GM21576 (cell line): Measurements from ENCODE around the gene LIPH.
A peak's percentile ranks its signal among the peaks of the same experiment; 100 is the strongest.
"Not testable (repeated sequence)": the region's sequence is repeated elsewhere in the genome, so short reads cannot be mapped to it uniquely, and the experiment has no call there.

Experiments
- ATAC-seq: cut with Tn5 transposase; IDR thresholded peaks from one replicate; pipeline ENCODE4 v1.9.1; 2021; ENCODE audit warnings: mild to moderate bottlenecking, moderate library complexity; ENCODE audit not compliant: unreplicated experiment

LIPH gene

DNA sequence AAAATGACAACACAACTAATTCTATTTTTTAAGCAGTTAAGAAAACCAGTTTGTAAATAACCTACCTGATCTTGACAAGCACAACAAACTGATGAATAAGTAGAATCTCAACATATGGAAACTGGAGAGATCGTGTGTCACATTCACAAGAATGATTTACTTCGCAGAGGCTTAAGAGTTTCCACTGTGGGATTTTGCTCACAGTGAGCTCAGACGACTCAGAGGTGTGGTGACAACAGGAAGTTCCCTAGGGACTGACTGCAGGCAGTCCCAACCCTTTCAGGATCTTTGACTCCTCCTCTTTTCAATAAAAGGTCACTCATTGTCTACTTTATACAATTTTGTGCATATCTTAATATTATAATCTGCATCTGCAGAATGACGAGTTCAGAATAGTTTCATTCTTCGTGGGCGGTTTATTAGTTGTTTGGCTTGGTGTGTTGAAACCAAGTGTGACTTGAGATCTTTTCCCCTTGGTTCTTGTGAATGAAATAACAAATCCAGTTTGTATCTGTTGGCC is at the start of gene LIPH:
LIPH (minus strand) TSS at position 231 of the 520 bp plus-strand sequence; CDS start at position 114, 117 bp downstream.
- peak; percentile 56 for ATAC-seq

DNA sequence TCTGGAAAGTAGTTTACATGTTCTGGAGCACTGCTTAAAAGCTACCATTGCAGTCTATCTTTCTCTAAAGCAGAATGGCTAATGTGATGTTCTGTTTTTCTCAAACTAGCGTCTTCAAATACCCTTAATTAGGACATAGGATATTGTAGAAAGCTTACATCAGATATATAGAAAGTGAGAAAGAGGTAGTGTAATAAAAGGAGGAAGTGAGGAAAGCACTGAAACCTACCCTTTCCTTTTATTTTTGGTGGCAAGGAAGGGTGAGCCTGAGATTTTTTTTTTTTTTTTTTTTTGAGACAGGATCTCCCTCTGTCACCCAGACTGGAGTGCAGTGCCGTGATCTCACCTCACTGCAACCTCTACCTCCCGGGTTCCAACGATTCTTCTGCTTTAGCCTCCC is 43.1 kb upstream of the LIPH start:
- ATAC-seq: peak; percentile 73

DNA sequence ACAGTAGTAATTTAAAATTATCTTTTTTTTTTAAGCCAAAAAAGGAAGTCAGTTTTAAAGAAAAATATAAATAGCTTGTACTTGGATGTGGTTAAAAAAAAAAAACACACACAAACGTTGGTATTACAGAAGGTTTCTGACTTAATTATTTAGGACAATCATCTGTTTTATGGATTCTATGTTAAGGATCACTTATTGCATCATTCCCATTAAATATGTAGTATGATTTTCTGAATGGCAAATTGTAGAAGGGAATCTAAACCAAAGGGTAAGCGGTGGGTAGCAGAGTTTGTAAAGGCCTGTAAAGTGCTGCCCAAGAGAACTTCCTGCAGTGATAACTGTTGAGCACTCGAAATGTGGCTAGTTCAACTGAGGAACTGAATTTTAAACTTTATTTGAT is 41.7 kb upstream of the LIPH start:
- no peak for ATAC-seq

DNA sequence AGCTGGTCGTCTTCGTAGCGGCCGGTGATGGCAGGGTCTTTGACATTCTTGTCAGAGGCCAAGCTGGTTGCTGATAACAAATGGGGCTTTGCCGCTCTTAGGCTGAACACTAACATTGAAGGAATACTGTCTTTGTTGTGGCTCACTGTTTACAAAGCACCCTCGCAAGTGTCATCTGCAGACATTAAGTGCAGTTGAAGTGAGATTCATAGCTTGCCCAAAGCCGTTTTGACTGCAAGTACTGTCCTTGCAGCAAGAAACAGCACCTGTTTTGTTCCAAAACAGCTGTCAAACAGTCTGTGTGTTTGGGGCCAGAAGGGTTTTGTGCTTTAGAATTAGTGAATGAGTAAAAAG is 34.3 kb upstream of the LIPH start:
- no peak for ATAC-seq

DNA sequence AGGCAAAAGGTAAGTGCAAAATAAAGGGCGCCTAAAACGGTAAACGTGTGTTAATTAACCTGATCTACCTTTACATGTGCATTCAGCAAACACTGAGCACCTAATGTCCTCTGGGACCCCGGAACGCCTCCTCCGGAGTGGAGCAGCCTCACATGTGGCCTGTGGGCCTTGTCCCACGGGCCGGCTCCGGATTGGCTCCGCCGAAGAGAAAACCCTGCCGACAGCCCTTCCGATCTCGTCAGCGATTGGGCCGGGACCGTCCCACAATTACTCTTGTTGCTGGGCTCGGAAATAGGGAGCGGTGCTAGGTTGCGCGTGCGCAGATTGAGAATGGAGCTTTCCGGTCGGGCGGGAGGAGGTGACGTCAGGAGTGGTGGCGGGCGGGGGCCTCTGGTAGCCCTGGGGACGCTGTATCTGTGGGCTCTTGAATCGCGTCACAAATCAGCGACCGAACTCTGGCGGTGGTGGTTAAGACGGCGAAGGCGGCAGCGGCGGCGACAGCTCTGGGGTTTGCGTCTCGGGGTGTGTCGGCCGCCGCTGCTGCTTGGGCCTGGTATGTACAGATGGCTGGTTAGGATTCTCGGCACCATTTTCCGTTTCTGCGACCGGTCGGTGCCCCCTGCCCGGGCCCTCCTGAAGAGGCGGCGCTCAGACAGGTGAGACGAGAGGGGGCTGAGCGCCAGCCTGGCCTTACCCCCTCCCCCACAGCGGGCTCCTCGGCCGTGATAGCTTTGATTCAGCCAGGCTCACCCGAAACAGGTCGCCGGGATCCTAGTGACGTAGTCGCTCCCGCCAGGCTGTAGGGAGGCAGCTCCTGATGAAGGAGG is 33.7 kb upstream of the LIPH start, which contains the start of gene SENP2:
SENP2 (plus strand) TSS at position 437 of the 827 bp plus-strand sequence; CDS start at position 556, 119 bp downstream.
- peak; percentile 95 for ATAC-seq

DNA sequence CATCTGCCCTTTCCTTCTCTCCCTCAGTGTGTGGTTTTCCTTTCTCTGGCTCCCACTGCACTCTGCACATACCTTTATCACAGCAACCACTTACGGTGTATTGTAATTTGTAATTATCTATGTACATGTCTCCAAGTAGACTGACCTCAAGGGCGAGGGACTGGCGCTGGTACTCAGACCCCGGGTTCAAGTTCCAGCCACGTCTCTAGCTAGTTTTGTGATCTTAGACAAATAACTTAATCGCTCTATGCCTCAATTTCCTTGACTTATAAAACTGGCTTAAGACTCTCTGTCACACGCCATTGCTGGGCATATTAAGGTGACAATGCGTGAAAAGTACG is 33.1 kb upstream of the LIPH start:
- no peak for ATAC-seq

DNA sequence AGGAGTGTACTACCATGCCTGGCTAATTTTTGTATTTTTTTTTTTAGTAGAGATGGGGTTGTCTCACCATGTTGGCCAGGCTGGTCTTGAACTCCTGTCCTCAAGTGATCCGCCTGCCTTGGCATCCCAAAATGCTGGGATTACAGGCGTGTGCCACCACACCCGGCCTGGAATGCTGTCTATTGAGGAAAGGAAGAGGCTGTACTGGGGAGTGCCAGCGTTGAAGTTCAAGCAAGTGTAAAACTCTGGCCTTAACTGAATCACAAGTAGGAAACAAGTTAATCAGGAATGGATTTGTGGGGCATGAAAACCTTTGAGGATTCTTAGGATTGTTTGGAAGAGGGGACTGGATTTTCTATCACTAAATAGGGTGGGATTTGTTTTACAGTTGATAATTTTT is 32.3 kb upstream of the LIPH start:
- ATAC-seq: no peak

DNA sequence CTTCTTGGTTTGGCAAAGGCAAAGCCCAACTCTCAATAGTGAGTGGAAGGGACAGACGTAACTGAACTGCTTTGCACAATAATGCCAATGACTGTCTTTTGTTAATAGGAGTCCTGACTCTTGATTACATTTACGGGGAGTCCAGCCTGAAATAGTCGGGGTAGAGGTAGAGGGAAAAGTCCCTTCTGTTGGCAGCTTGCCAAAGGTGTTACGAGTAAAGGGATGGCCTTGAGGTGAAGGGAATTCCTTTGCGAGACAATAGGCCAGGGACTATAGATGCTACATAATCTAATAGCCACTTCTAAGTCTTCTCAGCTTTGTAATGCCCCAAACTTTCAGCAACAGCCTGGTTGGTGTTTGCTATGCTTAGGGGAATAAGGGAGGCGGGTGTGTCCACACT is 31.5 kb upstream of the LIPH start:
- no peak for ATAC-seq

DNA sequence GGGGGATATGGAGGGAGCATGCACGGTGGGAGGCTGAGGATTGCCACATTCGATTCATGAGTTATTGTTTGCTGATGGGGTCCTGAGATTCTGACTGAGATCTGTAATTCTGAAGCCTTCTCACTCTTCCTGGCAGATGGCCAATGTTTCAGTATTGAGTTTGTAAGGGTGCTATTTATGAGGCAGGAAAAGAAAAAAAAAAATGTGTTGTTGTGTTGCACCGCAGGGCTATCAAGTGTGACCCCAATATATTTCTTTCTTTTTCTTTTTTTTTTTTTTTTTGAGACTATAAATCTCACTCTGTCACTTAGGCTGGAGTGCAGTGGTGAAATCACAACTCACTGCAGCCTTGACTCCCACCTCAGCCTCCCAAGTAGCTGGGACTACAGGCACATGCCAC is 30.5 kb upstream of the LIPH start:
- no peak for ATAC-seq

DNA sequence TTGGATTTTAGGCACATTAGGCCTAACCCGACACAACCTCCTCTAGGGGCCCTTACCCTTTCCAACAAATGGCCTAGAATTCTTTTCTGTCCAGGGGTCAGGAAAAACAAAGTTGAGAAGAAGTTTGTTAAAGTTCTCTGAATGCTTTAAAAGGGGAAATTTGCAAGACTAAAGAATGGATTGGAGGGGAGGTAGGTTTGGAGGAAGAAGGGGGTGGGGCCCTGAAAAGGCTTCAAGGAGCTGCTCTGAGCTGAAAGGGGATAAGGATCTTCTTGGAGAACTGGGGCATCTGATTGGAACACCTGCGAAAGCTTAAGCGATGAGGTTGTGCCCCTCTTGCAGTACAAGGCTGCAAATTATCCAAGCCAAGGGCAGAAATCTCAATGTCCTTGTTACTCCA is 29.8 kb upstream of the LIPH start:
- no peak for ATAC-seq

DNA sequence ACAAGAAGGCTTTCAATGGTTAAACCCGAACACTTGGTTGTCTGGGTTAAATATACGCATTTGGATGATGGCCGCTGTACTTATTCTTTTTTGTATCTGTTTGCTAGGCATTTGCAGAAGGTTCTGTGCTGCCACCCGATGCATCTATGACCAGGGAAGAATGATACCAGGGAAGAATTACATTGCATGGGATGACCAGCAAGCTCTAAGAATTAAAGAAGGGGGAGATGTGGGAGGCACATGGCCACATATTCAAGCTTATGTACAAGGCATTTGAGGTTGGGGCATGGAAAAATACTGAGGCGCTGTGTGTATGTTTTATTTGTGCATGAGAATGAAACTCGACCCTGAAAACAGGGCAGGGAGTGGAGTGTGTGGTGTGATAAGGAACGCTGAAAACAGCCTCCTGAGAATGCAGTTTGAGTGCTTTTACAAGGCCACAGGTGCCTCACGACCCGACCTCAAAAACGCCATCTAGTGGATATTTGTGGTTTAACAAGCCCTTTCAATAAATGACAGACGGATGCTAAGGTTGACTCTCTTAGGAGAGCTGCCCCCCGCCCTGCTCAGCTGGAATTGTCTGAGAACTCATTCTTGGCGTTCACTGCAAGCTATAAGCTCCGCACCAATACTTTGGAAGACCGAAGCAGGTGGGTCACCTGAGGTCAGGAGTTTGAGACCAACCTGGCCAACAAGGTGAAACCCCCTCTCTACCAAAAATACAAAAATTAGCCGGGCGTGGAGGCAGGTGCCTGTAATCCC is 22.9 kb upstream of the LIPH start:
- ATAC-seq: peak; percentile 85

DNA sequence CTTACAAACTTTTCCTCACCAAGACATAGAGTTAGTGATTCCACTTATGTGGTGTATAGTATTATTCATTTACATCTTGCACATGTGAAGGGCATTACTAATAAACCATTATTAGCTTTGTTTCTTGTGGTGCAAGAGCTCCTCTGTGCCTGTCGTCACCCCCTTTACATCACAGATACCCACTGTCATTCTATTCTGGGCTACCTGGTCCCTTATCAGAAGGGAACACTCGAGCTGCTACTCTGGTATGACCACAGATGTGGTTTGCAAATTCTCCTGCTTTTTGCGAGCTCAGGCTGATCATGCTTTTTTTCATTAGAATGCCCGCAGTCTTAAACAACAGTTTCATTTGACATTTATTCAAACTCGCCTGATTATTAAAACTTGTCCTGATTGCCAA is 19.8 kb upstream of the LIPH start:
- ATAC-seq: no peak

DNA sequence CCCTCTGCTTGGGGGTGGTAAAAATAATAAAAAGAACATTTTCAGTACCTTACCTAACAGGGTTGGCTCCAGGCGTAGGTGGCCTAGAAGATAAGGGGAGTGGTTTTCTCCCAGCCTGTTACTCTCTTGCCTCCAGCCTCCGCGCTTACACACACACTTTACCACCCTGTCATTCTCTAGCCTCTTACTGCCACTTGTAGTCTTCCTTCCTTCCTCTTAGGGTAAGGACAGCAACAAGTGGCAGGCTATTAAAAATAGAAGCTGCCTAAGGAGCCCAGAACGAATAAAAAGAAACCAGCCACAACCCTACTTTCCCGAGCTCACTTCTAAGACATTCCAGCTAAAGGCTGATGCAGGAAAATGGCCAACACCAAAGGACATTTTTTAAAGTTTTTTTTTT is 9.6 kb upstream of the LIPH start:
- ATAC-seq: no peak

DNA sequence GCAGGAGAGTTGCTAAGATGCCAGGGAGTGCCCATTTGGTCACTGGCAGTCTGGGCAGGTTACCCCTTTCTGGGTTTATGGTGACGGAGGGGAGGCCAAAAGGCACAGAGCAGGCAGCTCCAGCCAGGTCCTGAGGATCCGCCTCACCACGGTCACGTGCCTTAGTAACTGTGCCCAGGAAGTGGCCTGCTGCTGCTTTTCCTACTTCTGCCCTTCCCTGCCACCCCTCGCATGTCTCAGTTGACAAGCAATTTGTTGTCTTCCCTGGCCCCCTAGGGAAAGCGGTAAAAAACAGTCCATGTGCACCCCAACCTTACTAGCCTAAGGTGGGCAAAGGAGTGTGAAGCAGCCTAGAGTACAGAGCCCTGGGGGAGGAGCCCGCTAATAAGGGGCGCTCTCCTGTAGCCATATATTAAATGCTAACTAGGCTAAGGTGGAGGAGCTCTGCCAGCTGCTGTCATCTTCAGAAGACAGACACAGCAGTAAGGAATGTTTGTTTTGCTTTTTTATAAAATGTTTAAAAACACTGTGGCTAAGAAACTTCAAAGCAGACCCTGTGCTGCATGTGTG is 9.1 kb upstream of the LIPH start:
- ATAC-seq: no peak

DNA sequence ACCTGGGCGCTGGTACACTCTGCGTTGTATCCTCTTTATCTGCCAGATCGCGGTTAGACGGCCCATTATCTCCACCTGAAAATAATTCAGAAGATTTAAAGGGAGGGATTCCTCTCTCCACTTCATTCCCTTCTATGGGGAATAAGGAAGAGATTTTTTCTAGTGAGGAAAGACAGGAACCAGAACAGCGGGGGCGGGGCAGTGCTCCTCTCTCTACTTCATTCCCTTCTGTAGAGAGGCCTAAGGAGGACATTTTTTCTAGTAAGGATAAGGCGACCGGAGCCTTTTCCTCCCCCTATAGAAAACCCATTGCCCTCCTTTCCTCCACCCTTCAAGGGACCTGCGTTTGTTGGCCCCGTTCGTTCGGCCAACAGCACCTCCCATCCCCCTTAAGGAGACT is 8.3 kb upstream of the LIPH start:
- ATAC-seq: no peak

DNA sequence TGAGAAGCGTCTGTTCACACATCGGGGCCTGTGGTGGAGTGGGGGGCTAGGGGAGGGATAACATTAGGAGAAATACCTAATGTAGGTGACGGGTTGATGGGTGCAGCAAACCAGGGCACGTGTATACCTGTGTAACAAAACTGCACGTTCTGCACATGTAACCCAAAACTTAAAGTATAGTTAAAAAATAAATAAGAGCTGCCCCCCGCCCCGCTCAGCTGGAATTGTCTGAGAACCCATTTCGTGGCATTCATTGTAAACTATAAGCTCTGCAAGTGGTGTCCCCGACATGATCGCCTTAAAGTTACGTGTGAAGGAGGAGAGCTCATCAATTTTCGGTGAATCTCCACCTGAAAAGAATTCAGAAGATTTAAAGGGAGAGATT is 7.3 kb upstream of the LIPH start:
- ATAC-seq: no peak

DNA sequence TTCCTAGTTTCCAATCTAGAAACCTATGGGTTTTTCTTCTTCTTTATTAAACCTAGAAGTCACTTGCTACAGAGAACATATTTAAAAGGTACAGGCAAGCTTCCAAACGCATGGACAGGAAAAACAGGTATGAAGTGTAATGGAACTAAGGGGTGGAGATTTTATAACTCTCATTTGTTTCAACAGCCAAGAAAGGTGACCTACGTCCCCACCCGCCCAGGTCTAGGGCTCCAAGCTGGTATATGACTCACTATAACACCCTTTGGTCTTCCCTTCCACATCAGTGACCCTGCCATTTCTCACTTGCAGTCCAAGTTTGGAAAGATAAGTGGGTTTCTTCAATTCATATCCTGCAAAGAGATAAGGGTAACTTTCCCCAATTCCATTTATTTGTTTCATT is 6.0 kb upstream of the LIPH start:
- peak; percentile 6 for ATAC-seq

DNA sequence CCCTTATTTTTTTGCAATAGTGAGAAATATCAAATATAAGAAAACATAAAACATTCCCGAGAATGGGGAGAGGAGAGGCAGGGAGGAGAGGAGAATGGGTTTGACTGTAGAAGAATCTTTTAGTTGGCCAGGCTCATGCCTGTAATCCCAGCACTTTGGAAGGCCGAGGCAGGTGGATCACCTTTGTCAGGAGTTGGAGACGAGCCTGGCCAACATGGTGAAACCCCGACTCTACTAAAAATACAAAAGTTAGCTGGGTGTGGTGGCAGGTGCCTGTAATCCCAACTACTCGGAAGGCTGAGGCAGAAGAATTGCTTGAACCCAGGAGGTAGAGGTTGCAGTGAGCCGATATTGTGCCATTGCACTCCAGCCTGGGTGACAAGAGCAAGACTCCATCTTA is 4.3 kb upstream of the LIPH start:
- ATAC-seq: not testable (repeated sequence)

DNA sequence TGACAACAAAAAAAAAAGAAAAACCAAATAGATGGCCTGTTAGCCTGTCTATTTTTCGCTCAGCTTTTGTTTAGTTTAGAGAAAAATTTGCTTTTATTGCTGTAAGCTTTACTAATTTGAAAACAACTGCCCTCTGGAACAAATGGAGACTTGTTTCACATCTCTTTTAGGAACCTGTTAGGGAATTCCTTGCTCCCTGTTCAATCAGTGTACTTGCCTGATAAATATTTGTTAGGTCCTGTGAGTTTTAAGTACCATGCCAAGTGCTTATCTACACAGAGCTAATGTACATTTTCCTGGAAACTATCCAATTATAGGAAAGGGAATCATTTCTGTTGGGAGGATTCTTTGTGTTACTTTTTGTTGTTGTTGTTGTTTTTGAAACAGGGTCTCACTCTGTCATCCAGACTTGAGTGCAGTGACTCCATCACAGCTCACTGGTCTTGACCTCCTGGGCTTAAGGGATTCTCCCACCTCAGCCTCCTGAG is 3.5 kb upstream of the LIPH start:
- no peak for ATAC-seq

DNA sequence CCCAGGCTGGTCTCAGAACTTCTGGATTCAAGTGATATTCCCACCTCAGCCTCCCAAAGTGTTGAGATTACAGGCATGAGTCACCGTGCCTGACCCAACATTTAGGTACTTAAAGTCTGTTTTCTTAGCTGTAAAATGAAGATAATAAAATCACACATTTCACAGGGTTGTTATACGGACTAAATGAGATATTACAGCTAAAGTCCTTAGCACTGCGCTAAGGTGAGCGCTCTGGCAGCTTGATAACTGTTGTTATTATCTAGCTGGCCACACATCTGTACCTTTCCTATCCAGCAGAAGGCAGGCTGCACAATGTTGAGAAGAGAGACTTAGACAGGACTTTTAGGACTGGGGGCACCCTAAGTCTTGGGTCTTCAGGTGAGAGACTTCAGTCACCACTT is 2.7 kb upstream of the LIPH start:
- no peak for ATAC-seq

DNA sequence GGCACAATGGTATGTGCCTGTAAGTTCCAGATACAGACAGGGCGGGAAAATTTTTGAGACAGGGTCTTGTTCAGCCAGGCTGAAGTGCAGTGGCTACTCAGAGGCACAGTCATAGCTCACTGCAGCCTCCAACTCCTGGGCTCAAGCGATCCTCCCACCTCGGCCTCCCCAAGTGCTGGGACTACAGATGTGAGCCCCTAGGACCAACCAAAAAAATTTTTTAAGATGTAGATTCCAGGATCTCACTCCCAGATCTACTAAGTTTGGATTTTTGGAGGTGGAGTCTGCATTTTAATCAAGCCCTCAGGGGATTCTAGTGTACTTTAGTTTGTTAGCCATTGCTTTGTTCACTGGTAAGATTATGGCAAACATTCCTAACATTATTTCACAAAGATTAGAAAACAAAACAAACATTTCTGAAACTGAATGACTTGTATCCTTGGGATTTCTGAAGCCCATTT is 2.7 kb downstream of the LIPH start:
- no peak for ATAC-seq

DNA sequence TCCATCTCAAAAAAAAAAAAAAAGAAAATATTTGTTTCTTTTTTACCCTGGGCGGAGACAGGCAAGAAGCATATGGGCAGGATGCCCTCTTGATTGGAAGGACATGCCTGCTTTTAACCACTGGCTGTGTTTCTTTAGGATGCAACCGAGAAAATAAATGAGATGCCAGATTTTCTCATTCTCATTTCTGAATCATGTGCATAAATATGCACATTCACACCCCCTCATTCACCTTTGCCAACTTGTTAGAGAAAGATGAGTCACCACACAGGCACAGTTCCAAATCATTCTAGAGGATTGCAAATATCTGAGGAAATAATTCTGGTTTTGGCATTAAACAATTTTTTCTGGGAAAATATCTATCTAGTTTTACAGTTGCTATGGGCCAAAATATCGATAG is 3.3 kb downstream of the LIPH start:
- no peak for ATAC-seq
